Ureter (tissue), 1 donor: ENCODE results near the gene OR5K2. TPM values are rescaled to one million over a fixed set of nuclear protein-coding genes. Genes with fewer than 3 reads are reported as not detected.

ENCODE experiments used
- DNase-seq: peaks from one replicate; pipeline ENCODE4 v3.0.0-alpha.2; 2020; ENCODE audit warnings: low spot score
- total RNA-seq: library from RNA; stranded (reverse); gene quantifications from one replicate; pipeline ENCODE4 v1.2.4, GENCODE V29; 2023
- donor health status: DM: yes; HTN: yes; CAD: no.

The OR5K2 gene
- total RNA-seq, 1 donor from 2014 or later = not detected

DNA sequence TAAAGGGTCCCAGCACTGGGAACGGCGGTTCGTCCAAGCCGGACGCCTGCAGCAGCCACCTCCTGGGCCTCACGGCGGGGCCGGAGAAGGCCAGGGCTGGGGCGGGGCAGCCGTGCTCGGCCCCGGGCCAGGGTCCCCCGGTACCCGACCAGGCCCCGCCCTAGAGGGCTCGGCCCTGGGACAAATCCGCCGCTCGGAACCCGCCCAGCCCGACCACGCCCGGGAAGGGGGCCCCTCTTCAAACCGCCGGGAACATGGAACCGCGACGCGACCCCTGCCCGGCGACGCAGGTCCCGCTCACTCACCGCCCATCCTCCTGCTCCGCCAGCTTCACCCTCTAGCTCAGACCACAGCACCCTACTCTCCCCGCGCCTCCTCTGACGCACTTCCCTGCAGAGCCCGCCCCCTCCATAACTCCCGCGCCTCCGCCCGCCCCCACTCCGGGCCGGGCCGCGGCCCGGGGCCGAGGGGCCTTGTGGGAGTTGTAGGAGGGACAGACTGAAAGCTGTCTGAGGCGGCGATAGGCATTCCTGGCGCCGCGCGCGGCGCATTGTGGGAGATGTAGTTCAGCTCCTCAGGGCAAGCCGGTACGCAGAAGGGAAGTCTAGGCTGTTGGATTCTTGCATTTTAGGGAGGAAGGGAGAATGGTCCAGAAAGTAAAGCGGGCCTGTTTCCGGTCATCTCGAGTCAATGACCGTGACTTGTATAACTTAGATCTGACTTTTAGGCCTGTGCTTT, 25.2 kb downstream of the OR5K2 start, which contains the start of gene CLDND1:
CLDND1 (minus strand) TSS at position 359 of the 738 bp plus-strand sequence. CDS start 1,478 bp downstream, outside the sequence.
- DNase-seq = peak; percentile 98

GRCh38 chr3:98525494-98525893, 28.0 kb downstream of the OR5K2 start:
- DNase-seq = no peak

GRCh38 chr3:98528474-98529346, 31.2 kb downstream of the OR5K2 start:
- DNase-seq = no peak

DNA sequence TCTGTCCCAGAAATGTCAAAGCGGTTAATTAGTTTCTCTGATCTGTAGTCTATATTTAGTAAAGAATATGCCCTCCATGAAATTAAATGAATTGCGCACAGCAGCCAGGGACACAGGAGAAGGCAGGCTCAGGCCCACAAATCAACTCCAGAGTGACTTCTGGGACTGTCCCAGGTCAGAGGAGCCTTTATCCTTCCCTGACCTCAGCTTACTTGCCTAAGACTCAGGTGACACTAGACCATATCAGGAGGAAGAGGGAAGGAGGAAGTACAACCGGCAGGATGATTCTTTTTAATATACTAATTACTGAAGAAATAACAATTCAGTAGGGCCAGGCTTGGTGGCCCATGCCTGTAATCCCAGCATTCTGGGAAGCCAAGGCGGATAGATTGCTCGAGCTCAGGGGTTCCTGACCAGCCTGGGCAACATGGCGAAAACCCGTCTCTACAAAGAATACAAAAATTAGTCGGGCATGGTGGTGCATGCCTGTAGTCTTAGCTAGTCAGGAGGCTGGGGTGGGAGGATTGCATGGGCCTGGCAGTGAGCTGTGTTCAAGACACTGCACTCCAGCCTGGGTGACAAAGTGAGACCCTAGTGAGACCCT, 32.5 kb downstream of the OR5K2 start:
- DNase-seq = no peak

GRCh38 chr3:98530676-98531075, 33.2 kb downstream of the OR5K2 start:
- DNase-seq = no peak

GRCh38 chr3:98531622-98532274, 34.3 kb downstream of the OR5K2 start, which contains the start of gene GPR15:
Gene GPR15 (plus strand): TSS chr3:98531978. CDS start chr3:98532034, 56 bp downstream.
- DNase-seq = no peak

DNA sequence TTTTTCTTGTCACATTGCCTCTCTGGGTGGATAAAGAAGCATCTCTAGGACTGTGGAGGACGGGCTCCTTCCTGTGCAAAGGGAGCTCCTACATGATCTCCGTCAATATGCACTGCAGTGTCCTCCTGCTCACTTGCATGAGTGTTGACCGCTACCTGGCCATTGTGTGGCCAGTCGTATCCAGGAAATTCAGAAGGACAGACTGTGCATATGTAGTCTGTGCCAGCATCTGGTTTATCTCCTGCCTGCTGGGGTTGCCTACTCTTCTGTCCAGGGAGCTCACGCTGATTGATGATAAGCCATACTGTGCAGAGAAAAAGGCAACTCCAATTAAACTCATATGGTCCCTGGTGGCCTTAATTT, 34.8 kb downstream of the OR5K2 start:
- DNase-seq = no peak

DNA sequence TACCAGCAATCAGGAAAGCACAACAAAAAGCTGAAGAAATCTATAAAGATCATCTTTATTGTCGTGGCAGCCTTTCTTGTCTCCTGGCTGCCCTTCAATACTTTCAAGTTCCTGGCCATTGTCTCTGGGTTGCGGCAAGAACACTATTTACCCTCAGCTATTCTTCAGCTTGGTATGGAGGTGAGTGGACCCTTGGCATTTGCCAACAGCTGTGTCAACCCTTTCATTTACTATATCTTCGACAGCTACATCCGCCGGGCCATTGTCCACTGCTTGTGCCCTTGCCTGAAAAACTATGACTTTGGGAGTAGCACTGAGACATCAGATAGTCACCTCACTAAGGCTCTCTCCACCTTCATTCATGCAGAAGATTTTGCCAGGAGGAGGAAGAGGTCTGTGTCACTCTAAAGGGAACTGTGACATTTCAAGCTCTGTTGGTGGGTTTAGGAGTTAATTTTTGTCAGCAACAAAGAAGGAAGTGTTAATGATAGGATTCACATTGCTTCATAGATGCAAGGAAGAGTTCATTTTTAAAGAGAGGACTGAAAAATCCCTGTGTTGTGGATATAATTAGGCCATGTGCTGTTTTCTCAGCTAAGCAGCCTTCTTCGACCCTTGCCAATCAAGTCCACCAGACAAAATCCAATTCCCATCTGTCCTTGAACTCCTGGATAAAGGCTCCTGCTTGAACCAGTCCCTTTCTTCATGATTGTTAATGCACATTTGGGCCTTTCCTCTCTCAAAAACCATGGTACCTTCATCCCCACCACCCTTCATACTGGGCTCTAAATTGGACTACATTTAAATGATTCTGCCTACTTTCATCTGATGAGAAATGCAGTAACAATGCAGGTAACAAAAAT, 35.5 kb downstream of the OR5K2 start:
- DNase-seq = no peak

- no peak for DNase-seq
Observed at GRCh38 chr3:98534168-98534567, 36.7 kb downstream of the OR5K2 start.

- no peak for DNase-seq
Observed at GRCh38 chr3:98534734-98535133, 37.3 kb downstream of the OR5K2 start.

GRCh38 chr3:98536456-98537017, 39.1 kb downstream of the OR5K2 start:
- DNase-seq = no peak

DNA sequence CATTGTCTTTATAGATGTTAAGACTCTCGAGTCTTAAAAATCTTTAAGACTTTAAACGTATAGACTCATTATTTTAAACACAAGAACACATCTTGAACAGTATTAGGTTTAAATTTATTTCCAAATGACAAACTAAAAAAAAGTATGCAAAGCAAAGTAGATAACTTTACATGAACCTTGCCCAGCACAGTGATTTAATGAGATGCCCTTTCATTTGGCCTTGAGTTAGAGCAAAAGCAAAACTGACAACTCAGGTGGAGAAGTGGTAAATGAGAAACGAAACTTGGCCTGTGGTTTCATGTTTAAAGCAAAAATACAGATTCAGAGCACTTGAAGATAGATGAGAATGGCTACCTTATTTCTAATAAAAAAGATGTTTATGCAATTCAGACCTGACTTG, 42.9 kb downstream of the OR5K2 start:
- no peak for DNase-seq

DNA sequence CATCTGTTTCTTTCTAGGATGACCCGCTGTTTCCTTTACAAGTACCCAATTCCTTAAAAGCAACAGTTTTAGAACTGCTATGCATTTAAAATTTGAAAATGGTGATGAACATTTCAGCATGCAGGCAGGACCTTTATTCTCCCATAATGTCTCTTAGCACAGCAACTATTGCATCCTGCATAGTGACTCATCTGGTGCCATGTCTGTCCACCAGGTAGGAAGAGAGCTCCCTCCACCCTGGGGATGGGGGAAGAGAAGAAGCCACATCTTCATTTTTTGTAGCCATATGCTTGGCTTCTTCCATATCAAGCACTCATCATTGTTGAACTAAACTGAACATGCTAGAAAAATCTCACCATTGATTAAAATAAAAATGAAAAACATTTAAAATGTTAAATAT, 44.2 kb downstream of the OR5K2 start:
- DNase-seq = no peak

DNA sequence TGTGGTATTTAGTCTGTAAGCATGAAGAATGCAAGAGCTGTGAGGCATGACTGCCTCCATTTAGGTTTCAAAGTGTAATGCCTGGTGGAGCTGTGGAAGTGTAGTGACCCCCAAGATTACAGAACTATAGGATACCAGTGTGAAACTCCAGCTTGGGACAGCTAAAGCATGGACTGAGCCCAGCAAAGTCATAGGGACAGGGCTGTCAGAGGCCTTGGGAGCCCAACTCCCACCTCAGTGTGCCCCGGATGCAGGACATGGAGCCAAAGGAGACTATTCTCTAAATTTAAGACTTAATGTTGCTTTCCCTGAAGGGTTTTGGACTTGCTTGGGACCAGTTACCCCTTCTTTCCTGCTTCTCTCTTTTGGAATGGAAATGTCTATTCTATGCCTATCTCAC, 45.1 kb downstream of the OR5K2 start:
- DNase-seq = no peak

DNA sequence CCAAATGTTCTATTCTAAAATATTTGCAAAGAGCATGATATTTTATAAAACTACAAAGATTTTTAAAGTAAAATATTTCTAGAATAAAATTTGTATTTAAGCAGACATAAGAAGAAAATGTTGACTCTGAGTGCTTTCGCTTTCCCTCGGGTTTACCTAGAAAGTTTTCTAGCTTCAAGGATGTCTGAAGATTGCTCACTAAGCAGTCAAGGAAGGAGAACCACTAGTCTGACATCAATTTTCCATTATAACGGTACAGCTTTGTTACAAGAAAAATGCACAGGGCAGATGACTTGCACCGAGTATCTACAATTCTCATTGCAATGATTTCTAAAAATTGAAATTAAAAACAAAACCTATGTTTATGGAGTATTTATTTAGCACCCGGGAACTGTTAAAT, 48.5 kb downstream of the OR5K2 start:
- no peak for DNase-seq

Other genes starting within 250 kb of the OR5K2 start
- not detected for gene OR5H6, start 233.4 kb upstream of the OR5K2 start, total RNA-seq
- not detected for gene OR5H2, start 215.2 kb upstream of the OR5K2 start, total RNA-seq
- not detected for gene OR5K4, start 143.8 kb upstream of the OR5K2 start, total RNA-seq
- gene OR5K3, start 107.0 kb upstream of the OR5K2 start, total RNA-seq = not detected
- gene OR5K1, start 34.5 kb upstream of the OR5K2 start, total RNA-seq = not detected
- 90.2 TPM for gene CLDND1, start 25.2 kb downstream of the OR5K2 start, total RNA-seq
- gene GPR15, start 34.3 kb downstream of the OR5K2 start, total RNA-seq = 4.0 TPM
- 17.5 TPM for gene CPOX, start 95.9 kb downstream of the OR5K2 start, total RNA-seq